Measurements from ENCODE around the gene KRT78.
A peak's percentile ranks its signal among the peaks of the same experiment; 100 is the strongest.

KRT78 gene

DNA sequence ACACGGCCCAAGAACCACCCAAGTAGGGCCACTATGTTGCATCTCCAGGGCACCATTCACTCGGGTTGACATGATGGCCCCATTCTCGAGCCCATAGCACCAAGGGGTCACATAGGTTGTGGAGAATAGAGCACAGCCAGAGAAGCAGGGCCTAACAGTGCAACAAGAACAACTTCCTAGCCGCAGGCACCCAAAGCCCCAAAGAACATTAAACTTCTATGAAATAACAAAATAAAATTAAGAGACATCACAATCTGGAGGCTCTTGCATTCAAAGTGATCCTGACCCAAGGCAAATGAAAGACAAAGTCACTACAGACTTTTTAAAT is 36.8 kb downstream of the KRT78 start:
- no peak for DNase-seq (ENCODE audit: low read depth)

DNA sequence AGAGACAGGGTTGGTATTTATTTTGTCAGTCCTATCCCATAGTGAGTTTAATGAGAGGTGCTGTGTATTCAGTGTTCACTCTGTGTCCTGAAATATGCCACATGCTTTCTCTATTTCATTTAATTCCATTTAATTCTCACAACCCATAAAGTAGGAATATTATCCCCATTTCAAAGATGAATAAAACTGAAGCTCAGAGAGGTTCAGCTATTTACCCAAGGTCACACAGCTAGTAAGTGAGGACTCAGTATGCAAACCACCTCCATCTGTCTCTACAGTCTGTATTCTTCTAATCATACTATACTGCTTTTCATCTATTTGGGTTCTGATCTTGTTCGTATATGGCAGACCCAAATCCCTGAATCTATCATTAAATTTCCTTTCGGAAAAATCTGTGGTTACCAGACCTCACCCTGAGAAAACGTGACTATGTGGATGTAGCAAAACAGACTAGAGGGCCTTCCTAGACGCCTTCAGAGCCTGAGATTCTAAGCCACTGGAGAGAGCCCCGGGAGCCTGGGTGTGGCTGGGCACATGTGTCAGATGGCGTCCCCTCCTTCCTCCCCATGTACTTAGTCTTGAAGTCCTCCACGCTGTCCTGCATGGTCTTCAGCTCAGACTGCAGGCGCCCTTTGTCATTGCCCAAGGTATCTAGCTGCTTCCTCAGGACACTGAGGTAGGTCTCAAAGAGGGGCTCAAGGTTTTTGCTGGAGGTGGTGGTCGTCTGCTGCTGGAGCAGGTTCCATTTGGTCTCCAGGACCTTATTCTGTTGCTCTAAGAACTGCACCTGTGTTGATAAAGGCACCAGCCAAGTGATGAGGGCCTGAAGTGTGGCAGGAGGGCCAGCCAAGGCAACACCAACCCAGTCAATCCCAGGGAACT is 37.4 kb downstream of the KRT78 start:
- DNase-seq (ENCODE audit: low read depth), result no peak

DNA sequence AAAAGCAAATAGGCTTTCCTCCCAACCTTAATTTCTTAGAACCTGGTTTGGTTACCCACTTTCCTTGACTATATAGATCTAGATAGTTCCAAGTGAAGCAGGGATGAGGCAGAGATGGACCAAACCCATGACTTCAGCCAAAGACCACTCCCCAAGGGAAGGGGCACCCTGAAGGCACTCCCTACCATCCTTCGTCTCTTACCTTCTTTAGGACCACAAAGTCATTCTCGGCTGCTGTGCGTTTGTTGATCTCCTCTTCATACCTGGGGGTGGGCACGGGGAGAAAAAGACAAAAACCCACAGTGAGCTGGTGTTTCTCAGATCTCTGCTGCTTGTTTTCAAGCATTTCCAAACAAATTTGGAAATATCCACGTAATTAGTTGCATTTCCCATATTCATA is 38.2 kb downstream of the KRT78 start:
- no peak for DNase-seq (ENCODE audit: low read depth)

DNA sequence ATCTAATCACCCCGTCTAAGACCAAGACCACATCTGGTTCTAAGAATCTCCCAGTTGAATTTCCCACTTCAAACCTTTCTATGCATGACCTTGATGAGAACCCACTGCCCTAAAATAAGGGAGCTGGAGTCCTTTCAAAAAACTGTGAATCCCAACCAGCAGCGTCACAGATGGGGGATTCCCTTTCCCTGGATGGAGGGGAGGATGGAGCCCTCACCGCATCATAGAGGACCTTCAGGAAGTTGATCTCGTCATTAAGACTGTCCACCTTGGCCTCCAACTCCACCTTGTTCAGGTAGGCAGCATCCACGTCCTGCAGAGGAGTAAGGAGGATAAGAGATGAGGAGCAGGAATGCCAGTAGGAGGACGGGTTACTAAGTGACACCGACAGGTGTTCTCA is 39.6 kb downstream of the KRT78 start:
- DNase-seq (ENCODE audit: low read depth), result no peak

DNA sequence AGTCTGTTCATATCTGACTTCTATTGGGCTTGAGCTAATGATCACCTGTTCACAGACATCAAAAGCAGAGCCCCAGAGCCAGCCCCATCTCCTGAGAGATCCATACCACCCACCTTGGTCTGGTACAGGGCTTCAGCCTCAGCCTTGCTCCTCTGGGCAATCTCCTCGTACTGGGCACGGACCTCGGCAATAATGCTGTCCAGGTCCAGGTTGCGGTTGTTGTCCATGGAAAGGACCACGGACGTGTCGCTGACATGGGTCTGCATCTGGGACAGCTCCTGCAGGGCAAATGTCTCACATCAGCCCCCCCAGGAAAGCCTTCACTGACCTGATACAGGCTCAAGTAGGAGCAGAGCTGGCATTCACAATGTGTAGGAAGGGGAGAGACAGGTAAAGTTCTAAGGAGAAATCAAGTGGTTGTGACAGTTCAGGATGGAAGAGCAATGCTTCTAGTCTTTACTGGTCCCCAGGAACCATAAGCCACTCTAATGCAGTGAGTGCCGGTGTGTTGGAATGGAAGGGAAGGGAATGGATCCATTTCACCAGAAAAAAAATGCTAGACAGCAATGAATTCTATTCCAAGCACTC is 40.1 kb downstream of the KRT78 start:
- DNase-seq (ENCODE audit: low read depth), result no peak

DNA sequence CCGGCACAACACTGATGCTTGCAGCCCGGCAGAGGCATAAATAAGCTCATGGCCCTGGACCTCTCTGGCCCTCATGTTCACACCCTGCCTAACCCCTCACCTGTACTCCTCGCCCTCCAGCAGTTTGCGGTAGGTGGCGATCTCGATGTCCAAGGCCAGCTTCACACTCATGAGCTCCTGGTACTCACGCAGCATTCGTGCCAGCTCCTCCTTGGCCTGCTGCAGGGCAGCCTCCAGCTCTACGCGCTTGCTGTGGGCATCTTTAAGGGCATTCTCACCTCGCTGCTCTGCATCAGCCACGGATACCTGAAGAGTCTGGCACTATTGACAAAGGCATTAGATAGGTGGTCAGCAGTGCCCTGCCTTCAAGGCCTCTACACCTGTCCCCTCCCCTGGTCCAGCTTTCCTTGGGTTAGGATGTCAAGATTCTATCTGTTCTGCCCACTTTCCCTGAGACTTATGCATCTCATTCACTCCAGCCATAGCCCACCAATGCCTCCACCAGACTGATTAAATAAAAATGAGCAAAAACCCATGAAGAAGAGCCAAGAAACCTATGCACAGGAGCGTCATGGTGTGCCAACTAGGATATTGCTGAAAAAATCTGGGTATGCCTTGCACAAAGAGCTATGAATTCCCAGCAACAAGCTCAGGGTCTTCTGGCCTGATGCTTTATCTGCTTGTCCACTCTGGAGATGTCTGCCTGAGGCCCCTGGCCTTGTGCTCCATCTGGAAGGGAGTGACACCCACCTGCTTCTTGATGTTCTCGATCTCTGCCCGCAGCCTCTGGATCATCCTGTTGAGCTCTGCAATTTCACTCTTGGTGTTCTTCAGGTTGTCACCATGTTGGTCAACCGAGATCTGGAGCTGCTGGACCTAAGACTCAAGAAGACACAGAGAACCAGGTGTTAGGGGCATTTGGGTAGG is 41.0 kb downstream of the KRT78 start:
- DNase-seq (ENCODE audit: low read depth), result no peak

DNA sequence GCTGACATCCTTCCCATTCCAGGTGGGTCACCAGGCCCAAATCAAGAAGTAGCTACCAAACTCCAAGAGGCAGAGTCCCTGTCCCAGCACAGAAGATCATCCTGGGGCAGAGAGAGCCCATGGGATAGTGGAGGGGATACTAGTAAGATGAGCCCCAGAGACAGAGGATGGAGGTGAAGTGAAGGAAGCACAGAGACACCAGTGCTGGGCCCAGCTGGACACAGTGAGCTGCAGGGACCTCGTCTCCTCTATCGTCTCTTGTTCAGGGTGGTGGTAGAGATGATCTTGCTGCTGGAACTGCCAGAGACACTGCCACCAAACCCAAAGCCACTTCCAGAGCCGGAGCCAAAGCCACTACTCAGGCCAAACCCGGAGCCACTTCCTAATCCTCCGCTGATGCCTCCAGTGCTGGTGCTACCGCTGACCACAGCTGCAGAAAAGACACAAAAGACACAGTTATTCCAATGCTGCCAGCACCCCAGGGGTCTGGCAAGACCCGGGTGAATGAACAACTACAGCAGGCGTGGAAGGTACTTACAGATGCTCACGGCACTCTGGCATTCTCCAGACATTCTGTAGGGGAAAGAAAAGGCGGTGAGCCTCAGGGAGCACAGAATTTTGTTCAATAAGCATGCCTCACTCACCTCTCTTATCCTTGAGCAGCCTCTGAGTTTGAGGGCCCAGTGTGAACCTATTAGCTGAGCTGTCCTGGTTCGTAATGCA is 41.8 kb downstream of the KRT78 start:
- DNase-seq (ENCODE audit: low read depth), result no peak

DNA sequence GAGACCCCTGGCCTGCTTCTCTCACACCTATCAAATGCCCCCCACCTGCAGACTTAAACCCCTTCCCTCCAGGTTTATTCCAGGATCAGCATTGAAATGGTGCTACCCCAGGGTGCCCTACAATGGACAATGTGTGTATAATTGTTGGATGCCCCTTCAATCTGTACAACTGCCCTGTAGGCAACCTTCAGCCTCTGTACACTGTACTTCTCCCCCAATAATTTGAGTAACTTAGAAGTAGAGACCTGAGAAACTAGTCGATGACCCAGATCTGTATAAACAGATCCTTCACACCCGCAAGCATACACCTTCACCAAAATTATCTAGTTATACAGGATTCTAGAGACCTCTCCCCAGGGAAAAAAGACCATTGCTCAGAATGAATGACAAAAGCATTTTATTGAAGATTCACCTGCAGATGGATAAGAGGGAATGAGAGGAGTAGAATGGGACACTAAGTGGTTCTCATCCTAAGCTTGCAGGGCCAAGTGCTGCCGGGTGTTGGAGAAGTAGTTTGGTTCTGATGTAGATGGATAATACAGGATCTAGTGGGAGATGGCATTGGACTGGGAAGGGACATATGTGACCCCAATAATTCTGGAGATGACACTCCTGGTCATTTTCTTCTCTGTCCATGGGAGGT is 42.5 kb downstream of the KRT78 start:
- DNase-seq (ENCODE audit: low read depth), result no peak

DNA sequence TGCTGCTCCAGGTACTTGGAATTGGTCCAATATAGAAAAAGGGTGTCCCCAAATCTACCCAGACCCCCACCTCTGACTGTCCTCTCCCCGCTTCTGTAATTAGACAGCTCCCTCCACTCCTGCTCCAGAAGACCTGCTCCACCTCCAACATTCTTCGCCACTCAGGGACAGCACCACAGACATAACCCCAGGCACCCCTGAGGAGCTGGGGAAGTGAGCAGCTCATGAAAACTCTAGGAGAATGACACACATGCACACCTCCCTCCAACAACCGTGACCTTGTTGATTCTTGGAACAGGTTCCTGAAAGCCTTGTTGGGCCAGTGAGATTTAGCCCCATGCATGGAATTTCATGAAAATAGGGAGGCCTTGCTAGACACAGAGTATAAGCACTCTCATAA is 43.1 kb downstream of the KRT78 start:
- no peak for DNase-seq (ENCODE audit: low read depth)

DNA sequence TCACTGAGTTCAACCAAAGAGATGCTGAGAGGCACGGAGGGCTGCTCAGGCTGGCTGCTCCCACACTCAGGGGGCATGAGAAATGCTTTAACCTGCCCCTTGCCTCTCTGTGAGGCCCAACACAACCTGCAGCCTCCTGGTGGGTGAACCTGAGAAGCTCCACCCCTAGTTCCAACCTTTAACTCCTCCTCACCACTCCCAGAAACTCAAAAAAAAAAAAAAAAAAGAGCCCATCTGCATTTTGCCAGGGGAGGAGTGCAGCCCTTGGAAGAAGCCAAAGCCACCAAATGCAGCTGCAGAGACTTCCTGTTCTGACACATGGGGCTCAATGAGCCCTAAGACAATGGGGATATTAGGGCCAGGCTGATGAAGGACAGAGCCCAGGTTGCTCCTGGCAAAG is 43.8 kb downstream of the KRT78 start:
- DNase-seq (ENCODE audit: low read depth), result no peak

DNA sequence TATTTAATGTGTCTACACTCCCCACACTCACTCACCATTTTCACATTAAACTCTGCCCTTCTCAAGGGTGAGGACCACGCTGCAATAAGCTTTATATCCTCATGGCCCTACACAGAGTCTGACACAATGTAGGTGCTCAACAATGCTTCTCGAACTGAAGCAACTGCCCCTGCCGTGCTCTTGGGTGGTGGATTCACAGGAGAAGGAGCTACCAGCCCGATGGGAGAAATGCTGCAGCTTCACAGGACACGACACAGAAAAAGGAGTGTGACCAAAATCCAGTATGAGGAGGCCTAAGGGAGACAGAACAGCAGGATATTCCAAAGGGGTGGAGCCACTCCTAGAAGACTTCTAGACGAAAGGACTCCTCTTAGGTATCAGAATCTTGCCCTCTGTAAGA is 46.4 kb downstream of the KRT78 start:
- DNase-seq (ENCODE audit: low read depth), result no peak

DNA sequence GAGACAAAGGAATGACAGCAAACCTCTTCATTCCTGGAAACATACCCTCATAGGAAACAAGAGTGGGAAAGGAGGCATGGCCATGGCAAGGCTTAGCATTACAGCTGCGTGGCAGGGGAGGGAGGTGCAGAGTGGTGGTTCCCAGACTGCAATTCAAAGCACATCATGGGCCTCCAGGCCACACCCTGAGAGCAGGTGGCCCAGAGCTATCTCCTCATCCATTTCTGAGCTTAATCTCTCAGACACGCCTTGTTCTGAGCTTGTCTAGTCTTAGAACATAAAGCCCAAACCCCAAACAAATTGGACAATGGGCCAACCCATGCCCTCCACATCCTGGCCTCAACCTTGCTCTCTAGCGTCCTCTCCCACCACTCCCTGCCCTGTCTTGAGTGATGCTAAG is 47.0 kb downstream of the KRT78 start:
- DNase-seq (ENCODE audit: low read depth), result no peak

DNA sequence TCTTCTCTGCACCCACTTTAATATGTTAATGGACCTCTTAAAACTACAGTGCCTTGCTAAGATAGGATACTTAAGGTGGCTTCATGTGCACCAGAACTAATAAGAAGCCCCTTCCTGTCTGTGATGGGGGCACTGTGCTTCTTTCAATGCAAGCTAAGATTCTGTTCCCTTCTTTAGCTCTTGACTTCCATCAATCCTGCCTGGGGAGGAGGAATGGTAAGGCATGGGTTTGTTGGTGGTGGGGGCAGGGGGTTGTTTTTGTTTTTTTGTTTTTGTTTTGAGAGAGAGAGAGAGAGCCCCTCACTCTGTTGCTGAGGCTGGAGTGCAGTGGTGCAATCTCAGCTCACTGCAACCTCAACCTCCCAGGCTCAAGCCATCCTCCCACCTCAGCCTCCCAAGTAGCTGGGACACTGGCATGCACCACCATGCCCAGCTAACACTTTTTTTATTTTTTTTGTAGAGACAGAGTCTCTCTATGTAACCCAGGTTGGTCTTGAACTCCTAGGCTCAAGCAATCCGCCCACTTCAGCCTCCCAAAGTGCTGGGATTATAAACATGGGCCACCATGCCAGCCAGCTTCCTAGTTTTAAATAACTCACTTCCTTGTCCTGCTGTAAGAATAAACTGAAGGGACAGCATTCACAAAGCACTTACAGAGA is 48.4 kb downstream of the KRT78 start:
- no peak for DNase-seq (ENCODE audit: low read depth)

DNA sequence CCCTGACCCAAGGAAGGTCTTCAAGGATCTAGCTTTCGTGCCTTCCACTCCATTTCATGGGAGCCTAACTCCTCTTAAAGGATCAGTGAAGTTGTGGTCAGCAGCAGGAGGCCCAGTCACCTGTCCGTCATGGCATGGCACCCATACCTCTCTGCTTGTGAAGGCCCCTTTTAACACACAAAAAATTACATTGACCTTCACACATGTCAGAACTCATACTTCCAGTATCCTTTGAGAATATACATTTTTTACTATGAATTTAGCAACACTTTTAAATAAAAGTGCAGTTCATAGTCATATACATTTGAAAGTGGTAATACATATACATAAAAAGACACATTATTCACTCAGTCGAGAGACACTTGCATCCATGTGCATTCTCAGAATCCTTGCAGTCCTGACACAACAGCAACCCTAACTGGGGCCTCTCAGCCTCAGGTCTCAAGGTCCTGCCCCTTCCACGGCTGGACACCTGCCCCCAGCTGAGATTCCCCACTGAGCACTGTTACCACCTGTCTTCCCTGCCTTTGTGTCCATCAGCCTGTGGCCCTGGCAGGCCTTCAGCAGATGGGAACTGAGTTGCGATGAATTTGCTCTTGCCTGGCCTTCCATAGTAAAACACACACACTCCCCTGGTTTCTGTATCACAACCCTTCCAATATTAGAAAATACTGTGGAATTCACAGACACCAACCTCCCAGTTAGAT is 49.1 kb downstream of the KRT78 start:
- DNase-seq (ENCODE audit: low read depth), result no peak

DNA sequence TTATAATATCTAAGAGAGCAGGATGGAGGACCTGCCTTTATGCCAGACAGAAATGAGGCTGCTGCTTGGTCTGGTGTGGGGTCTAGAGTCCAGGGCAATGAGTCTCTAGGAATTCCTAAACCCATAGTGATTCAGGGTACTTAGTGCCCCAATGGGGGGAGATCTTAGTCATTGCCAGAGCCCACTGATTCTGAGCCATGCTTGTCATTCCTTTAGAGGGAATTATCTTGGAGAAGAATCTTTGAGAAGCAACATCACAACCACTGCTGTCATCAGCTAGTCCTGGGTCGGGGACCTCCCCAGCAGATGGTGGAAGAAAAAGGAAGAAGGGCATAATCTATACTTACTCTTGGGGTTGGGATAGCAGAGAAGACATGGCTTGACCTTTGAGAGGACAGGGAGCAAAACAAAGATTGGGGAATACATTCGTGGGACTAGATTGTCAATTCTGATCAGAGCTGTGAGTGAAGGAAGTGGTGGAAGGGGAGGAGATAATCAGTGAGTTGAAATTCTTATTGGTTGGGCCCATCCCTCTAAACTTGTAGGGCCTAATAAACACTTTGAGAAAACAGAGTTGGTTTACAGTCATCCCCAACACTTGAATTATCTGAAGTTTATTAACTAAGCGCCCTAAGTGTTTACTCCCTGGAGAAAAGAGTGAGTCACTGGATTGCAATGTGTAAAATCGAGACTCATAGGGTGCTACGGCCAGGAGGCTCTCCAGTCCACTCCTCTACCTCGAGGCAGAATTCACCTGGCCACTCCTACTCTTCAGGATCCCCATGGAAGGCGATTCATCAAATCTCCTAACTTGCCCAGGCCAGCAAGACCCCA is 49.9 kb downstream of the KRT78 start:
- peak; percentile 60 for DNase-seq (ENCODE audit: low read depth)

DNA sequence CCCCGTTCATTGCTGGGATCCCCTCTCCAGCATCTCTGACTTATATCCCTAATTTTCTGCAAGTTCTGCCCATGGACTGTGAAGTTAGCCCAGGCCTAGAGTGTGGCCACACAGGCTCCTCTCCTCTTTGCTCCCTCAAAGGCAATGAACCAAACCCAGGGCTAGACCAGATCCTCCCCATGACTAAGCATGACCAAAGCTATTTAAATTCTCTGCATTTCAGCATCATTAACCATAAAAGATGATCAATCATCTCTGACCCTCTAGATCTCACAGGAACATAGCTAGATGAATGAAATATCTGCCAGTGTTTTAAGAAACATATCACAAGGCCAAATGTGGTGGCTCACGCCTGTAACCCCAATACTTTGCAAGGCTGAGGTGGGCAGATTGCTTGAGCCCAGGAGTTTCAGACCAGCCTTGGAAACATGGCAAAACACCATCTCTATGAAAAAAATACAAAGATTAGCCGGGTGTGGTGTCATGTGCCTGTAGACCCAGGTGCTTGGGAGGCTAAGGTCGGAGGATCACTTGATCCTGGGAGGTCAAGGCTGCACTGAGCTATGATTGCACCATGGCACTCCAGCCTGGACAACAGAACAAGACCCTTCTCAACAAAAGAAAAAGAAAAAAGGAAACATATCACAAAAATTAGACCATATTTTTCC is 50.7 kb downstream of the KRT78 start:
- DNase-seq (ENCODE audit: low read depth), result peak; percentile 40

DNA sequence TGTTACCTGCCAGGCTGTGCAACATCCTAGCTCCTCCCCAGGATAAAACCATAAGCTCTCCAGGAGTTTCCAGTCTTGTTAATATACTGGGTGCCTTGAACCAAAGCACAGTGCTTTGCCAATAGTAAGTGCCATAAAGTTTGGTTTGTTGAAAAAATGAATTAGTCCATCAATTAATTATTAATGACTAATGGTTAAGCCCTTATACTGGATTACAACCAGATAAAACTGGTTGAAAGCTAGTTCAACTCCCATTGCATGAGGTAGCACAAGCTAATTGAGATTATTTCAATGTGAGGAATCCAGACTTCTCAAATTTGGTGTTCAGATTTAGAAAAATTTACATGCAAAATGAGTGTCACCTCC is 51.3 kb downstream of the KRT78 start:
- DNase-seq (ENCODE audit: low read depth), result no peak

DNA sequence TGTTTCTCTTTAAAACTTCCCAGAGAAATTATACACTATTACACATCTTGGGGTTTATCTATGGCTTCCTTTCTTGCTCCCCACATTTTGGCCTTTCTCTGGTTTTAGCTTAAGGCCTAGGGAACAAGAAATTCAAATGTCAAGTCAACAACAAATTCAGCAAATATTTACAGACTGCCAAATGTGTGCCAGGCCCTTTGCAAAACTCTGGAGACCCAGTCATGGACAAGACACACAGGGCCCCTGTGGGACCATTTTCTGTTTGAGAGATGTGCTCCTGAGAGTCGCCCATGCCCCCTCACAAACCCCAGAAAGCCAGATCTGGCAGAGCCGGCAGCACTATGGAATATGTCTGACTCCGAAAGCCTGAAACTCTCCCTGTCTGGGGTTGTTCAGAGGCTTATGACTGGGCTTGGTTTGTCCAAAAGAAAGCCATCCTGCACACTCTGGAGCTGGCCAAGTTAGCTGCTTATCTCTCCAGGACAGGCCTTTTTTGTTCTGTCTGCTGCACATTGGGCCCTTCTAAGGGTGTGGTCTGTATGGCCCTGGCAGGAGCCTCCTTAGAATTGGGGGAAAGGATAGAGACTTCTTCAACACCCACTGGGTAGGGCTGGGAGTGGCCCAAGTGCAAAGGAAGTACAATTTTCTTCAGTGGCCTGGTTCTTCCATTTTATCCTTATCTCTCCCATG is 51.8 kb downstream of the KRT78 start:
- DNase-seq (ENCODE audit: low read depth), result no peak

DNA sequence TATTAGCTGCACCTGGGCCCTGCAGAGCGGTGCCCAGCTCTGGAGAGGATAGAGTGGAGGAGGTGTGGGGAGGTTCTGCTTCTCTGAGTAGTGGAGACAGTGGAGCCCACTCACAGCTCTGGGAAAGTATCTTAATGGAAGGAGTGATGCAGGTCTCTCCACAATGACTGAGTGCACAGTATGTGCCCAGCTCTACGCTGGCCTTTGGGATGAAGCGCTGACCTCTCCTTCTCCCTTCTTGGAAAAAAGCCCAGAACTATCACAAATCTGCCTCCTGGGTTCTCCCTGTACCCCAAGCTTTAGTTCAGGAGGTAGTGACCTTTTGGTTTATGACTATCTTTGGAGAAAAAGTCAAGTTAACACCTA is 52.4 kb downstream of the KRT78 start:
- DNase-seq (ENCODE audit: low read depth), result no peak
